ENCODE measurements around the gene PUDP. TPM values are rescaled to one million over a fixed set of nuclear protein-coding genes. Genes with fewer than 3 reads are reported as not detected.
"Not testable (repeated sequence)": the region's sequence is repeated elsewhere in the genome, so short reads cannot be mapped to it uniquely, and the experiment has no call there.

Gene PUDP
- total RNA-seq, 2 experiments from 2014 or later = 22.0 to 24.4 TPM

DNA sequence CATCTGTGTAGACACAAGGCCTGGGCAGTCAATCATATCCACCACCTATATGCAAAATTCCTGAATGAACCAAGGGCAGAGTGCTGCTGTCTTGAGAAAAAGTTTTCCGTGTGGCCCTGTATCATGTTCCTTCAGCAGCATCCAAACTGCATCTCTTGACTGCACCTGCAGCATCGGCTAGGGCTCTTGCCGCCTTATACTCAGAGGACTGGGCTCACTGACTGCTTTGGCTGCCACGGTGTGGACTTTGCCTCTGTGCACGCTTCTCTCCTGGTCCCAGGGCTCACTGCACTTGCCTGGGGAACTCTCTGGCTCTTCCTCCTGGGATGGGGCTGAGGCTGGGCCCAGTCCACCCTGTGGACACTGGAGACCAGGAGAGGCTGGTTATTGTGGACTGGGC lies 39.9 kb downstream of the PUDP start:
- no peak overlapping the region for H3K27ac Mint-ChIP-seq
- H3K27me3 Mint-ChIP-seq = no peaks in the 10 kb centered on the region
- H3K9me3 Mint-ChIP-seq = no peaks in the 10 kb centered on the region
- no peak for DNase-seq
- H3K36me3 Mint-ChIP-seq = peaks cover 19% of the 10 kb centered on the region
- peaks cover 17% of the 10 kb centered on the region for H3K4me1 Mint-ChIP-seq
- no peak overlapping the region for H3K4me3 Mint-ChIP-seq

DNA sequence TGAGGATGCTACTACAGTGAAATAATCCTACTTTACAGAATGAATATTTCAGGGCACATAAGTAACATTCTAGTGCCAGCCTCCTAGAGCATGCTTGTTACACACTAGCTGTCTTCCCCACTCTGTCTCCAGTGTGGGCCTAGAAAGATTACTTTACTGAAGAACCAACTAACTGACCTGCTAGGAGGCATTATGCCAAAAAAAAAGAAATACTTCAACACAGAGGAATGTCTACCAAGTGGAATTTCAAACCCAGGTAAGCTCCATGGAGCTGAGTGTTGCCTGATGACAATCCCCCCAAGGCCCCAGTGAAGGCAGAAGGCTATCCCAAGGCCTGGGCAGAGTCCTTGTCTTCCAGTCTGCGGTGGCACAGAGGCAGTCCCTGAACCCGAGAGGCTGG lies 41.3 kb downstream of the PUDP start:
- H3K4me1 Mint-ChIP-seq = peaks cover 17% of the 10 kb centered on the region
- no peaks in the 10 kb centered on the region for H3K27me3 Mint-ChIP-seq
- no peak overlapping the region for H3K4me3 Mint-ChIP-seq
- no peak for DNase-seq
- no peaks in the 10 kb centered on the region for H3K9me3 Mint-ChIP-seq
- no peak overlapping the region for H3K27ac Mint-ChIP-seq
- H3K36me3 Mint-ChIP-seq = peaks cover 24% of the 10 kb centered on the region

DNA sequence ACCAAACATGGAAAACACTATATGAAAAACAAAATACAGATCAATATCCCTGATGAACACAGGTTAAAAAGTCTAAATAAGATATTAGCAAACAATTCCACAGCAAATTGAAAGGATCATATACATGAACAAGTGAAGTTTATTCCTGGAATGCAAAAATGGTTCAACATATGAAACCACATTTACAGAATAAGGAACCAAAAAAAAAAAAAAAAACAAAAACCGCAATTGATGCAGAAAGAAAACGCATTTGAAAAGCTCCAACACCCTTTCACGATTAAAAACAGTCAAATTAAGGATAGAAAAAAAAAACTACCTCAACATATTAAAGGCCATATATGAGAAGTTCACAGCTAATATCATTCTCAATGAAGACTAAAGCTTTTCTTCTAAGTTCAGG lies 45.8 kb downstream of the PUDP start:
- Mint-ChIP-seq H3K36me3 (peaks cover 18% of the 10 kb centered on the region), H3K27me3 (no peaks in the 10 kb centered on the region), H3K4me3 (no peak overlapping the region), H3K27ac (no peak overlapping the region), H3K4me1 (peaks cover 1% of the 10 kb centered on the region), H3K9me3 (no peaks in the 10 kb centered on the region)
- no peak for DNase-seq

DNA sequence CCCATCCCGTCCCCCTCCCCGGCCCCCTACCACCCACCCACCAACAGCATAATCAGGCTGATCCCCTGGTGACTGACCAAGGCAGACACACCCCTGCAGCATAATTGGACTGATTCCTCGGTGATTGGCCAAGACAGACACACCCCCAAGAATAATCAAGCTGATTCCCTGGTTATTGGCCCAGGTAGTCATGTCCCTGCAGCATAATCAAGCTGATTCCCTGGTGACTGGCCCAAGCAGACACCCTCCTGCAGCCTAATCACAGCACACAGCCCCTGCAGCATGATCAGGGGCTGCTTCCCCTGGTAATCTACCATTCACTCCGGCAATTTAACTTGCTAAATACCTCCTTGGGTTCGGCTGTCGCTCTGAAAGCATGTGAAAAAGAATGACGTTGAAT lies 47.9 kb downstream of the PUDP start:
- H3K4me3 Mint-ChIP-seq = no peak overlapping the region
- H3K9me3 Mint-ChIP-seq = no peaks in the 10 kb centered on the region
- DNase-seq = no peak
- no peak overlapping the region for H3K27ac Mint-ChIP-seq
- H3K36me3 Mint-ChIP-seq = peaks cover 18% of the 10 kb centered on the region
- peaks cover 1% of the 10 kb centered on the region for H3K4me1 Mint-ChIP-seq
- no peaks in the 10 kb centered on the region for H3K27me3 Mint-ChIP-seq

DNA sequence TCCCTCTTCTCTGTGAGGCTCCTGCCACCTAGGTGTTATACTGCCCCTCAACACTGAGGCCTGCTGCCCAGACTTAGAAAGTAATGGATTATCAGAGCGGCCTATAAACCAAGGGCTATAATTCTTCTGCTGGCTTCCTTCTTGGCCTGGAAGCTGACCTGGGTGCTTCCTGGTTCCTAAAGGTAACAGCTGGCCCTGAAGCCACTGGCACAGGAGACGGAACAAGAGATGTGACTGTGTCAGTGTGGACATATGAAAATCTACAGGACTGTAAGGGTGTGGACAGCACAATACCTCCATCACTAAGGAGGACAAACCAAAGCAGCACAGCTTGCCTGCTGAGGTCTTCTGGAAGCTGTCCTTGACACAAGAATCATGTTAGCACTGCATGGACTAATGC lies 52.3 kb downstream of the PUDP start:
- H3K9me3 Mint-ChIP-seq, H3K36me3 Mint-ChIP-seq, DNase-seq, H3K27me3 Mint-ChIP-seq, H3K4me3 Mint-ChIP-seq, H3K4me1 Mint-ChIP-seq, H3K27ac Mint-ChIP-seq: not testable (repeated sequence)

DNA sequence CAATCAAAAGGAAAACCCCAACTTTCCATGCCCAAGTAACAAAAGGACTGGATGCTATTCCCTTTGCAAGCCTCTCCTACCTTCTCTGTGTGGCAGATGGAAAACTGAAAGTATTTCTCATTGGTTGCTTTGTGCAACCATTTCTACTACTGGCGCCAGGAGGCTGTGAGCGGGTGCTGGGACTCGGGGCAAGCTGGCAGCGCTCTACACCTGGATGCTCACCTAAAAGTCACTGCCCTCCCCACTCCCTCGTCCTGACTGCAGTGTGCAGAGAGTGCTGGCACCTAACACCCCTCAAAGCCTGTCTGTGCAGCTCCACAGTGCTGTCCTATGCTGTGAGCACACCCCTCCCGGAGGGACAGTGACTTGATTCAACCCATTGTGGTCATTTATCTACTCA lies 54.6 kb downstream of the PUDP start:
- H3K36me3 Mint-ChIP-seq = peaks cover 4% of the 10 kb centered on the region
- no peaks in the 10 kb centered on the region for H3K27me3 Mint-ChIP-seq
- DNase-seq = no peak
- H3K27ac Mint-ChIP-seq = no peak overlapping the region
- no peaks in the 10 kb centered on the region for H3K9me3 Mint-ChIP-seq
- no peak overlapping the region for H3K4me3 Mint-ChIP-seq
- peaks cover 27% of the 10 kb centered on the region for H3K4me1 Mint-ChIP-seq

DNA sequence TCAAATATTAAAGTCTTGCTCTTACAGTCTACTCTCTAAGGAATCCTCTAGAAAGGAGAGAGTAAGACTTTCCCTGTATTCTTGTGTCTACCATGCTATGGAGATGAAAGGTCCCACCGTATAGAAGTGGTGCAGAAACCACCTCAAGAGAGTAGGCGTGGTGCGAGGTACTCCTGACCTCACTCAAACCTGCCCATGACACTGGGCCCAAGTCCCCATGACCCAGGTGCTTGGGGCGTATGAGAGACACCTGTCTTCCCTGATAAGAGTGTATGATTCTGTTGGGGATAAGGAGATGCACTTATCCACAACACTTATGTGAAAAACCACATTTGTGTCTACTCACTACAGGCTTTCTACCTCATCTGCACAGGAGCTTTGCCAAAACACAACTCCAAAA lies 55.4 kb downstream of the PUDP start:
- Mint-ChIP-seq H3K4me1 (peaks cover 29% of the 10 kb centered on the region), H3K27ac (no peak overlapping the region), H3K9me3 (no peaks in the 10 kb centered on the region), H3K4me3 (no peak overlapping the region), H3K27me3 (no peaks in the 10 kb centered on the region), H3K36me3 (peaks cover 3% of the 10 kb centered on the region)
- DNase-seq = no peak

DNA sequence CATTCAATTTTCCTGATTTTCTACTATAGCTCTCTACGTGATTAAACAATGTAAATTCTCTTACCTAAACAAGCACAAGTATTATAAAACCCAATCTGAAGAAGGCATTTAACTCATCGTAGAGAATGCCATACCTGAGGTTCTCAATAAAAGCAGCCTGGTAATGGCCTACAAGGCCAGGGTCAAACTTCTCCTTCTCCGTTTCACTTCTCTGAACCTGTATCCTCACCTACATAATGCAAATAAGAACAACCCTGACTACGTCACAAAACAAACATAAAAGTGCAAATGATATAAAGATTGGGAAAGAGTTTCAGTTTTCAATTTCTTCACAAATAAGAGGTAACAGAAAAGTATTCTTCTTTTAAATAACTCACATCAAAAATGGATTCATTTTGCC lies 56.0 kb downstream of the PUDP start:
- Mint-ChIP-seq H3K27ac (no peak overlapping the region), H3K36me3 (peaks cover 2% of the 10 kb centered on the region), H3K9me3 (no peaks in the 10 kb centered on the region), H3K27me3 (no peaks in the 10 kb centered on the region), H3K4me1 (peaks cover 29% of the 10 kb centered on the region), H3K4me3 (no peak overlapping the region)
- no peak for DNase-seq

DNA sequence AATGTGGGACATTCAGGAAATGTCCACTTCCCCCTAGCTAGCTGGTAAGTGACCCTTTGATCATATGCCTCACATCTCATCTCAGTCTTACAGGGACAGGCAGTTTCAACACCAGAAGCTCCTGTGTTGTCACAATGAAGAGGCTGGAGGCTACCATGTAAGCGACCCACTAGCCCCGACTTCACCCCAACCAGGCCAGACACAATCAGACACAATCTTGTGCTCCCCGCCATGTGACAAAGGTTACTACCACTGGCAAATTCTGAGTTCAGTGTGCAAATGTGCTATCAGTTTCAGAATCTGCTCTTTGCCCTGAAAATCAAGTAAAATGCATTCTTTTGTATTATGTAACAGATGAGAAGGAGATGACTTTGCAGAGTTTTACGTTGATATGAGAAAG lies 57.3 kb downstream of the PUDP start:
- no peak for DNase-seq
- Mint-ChIP-seq H3K4me1 (peaks cover 37% of the 10 kb centered on the region), H3K9me3 (no peaks in the 10 kb centered on the region), H3K27ac (no peak overlapping the region), H3K27me3 (no peaks in the 10 kb centered on the region), H3K4me3 (no peak overlapping the region), H3K36me3 (peaks cover 3% of the 10 kb centered on the region)

DNA sequence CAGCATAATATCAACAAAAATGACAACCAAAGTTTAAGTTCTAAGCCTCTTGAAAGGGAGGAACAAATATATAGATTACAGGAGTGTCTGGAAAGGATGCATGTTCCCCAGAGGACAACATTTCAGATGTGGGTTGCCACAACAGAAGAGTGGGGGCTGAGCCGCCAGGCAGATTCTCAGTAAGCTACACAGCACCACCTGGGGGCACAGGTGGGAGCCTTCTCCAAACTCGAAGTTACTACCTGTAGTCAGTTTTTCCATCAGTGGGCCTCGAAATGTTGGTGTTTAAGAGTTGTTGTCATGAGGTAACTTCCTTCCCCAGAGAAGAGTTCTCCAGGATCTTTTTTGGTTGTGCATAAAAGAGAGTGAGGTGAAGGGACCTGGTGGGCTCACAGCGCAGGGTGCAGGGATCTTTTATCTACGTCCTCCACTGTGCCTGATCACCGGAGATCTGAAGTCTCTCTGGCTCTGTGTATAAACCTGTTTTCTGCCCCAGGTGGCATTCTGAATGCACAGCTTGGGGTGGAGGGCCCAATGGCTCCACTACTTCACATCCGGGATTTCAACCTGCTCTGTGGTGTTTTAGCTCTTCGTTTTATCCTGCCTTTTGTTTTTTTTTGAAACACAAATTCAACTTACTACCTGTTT lies 58.9 kb downstream of the PUDP start:
- DNase-seq = peak; percentile 36
- Mint-ChIP-seq H3K27me3 (no peaks in the 10 kb centered on the region), H3K4me1 (peaks cover 45% of the 10 kb centered on the region), H3K4me3 (no peak overlapping the region), H3K9me3 (no peaks in the 10 kb centered on the region), H3K27ac (peak overlapping the region; percentile 20), H3K36me3 (peaks cover 7% of the 10 kb centered on the region)

DNA sequence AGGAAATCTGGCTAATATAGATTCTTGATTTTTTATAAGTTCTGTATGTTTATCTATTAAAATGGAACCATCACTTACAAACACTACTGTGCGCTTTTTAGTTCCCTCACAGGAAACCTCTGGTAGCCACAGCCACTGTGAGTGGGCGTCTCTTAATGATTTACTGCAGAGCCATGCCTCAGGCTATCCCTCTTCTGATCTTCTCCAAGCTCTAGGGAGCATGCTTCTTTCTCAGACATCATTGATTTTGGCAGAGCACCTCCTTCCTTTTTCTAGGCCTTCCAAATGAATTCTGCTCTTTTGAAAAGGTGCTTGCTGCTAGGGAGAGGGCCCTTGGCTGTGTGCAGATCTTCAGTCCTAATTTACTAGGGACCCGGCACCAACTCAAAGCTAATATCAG lies 61.6 kb downstream of the PUDP start:
- H3K9me3 Mint-ChIP-seq = no peaks in the 10 kb centered on the region
- peaks cover 49% of the 10 kb centered on the region for H3K4me1 Mint-ChIP-seq
- DNase-seq = no peak
- H3K4me3 Mint-ChIP-seq = no peak overlapping the region
- peaks cover 18% of the 10 kb centered on the region for H3K36me3 Mint-ChIP-seq
- no peaks in the 10 kb centered on the region for H3K27me3 Mint-ChIP-seq
- no peak overlapping the region for H3K27ac Mint-ChIP-seq

DNA sequence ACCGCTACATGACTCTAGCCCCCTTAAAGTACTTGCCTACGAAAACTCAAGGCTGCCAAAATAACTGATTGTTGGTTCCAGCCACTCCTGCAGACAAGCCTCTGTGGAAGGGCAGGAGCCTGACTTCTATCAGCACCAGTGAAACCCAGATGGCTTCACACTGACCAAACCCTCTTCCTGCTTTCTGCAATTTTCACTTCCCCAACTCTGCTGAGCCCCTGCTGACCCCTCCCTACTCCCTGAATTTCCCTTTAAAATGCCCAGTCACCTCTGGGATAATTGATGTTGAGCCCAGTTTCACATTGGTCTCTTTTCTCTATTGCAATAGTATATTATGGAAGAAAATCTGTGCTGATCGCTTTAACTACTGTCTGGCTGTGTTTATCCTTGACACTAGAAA lies 62.1 kb downstream of the PUDP start:
- Mint-ChIP-seq H3K4me3 (no peak overlapping the region), H3K27me3 (no peaks in the 10 kb centered on the region), H3K4me1 (peaks cover 49% of the 10 kb centered on the region), H3K9me3 (no peaks in the 10 kb centered on the region), H3K36me3 (peaks cover 18% of the 10 kb centered on the region), H3K27ac (no peak overlapping the region)
- no peak for DNase-seq

DNA sequence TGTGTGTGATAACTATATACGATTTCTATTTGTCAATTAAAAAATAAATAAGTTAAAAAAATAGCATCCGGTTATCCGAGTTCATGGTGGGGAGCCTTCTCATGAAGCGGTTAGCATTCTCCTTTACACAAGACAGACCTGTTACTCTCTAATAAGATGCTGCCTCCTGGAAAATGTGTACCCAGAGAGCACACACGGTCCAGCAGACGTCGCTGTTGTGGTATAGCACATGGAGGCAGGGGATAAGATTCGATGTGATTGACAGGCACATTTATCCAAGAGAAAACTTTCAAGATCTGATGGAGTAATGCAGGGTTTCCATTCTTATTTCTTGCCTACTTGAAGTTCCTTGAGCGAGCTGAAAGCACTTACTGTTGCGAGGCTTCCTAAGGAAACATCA lies 63.1 kb downstream of the PUDP start:
- H3K9me3 Mint-ChIP-seq = no peaks in the 10 kb centered on the region

DNA sequence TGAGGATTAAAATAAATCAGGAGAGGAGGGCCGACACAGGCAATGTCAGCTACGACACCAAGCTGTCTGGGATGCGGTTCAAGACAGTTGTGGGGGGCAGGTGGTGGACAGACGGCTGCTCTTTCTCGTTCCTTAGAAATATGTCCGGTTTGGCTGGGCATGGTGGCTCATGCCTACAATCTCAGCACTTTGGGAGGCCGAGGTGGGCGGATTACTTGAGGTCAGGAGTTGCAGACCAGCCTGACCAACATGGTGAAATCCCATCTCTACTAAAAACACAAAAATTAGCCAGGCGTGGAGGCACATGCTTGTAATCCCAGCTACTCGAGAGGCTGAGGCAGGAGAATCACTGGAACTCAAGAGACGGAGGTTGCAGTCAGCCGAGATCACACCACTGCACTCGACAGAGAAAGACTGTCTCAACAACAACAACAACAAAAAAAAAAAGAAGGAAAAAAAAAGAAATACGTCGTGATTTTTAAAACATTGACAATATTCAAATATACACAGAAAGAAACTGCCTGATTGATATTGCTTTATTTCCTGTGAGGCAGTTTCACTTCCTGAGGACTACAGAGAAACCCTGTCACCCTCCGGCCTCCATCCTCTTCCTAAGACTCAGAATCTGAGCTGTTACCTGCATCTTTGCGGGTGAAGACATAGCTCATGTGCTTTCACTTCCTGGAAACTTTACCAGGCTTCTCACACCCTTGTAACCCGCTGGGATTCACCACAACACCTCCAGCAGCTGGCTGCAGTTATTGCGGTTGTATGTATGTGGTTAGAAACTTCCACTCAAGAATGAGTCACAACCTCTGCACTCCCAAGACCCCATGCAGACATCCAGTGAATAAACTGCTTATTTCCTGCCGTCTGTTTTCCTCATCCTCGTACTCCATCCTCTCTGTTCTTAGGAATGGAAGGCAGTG lies 64.2 kb downstream of the PUDP start:
- Mint-ChIP-seq H3K36me3 (peaks cover 19% of the 10 kb centered on the region), H3K27me3 (no peaks in the 10 kb centered on the region), H3K4me1 (peaks cover 35% of the 10 kb centered on the region), H3K4me3 (peak overlapping the region; percentile 34), H3K27ac (peak overlapping the region; percentile 72), H3K9me3 (no peaks in the 10 kb centered on the region)
- peak; percentile 56 for DNase-seq

More for the DNA sequence above, 63.1 kb downstream of the PUDP start:
- DNase-seq = no peak
- peaks cover 44% of the 10 kb centered on the region for H3K4me1 Mint-ChIP-seq
- H3K36me3 Mint-ChIP-seq = peaks cover 18% of the 10 kb centered on the region
- H3K27ac Mint-ChIP-seq = no peak overlapping the region
- H3K4me3 Mint-ChIP-seq = no peak overlapping the region
- no peaks in the 10 kb centered on the region for H3K27me3 Mint-ChIP-seq

DNA sequence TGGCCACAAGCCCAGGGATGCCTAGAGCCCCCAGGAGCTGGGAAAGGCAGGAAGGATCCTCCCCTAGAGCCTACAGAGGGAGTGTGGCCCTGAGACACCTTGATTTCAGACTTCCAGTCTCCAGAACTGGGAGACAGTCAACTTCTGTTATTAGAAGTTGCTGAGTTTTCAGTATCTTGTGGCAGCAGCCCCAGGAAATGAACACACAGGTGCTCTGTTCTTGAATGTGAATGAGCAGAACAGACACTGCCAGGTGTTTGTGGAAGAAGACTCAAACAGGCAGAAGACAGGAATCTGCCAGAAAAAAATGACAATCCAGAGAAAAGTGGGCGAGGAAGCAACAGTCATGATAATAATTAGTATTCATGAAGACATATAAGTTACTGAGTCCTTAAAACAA lies 64.9 kb downstream of the PUDP start:
- H3K27me3 Mint-ChIP-seq = no peaks in the 10 kb centered on the region
- no peaks in the 10 kb centered on the region for H3K9me3 Mint-ChIP-seq
- no peak overlapping the region for H3K4me3 Mint-ChIP-seq
- peaks cover 31% of the 10 kb centered on the region for H3K4me1 Mint-ChIP-seq
- DNase-seq = no peak
- peak overlapping the region; percentile 71 for H3K27ac Mint-ChIP-seq
- peaks cover 19% of the 10 kb centered on the region for H3K36me3 Mint-ChIP-seq

DNA sequence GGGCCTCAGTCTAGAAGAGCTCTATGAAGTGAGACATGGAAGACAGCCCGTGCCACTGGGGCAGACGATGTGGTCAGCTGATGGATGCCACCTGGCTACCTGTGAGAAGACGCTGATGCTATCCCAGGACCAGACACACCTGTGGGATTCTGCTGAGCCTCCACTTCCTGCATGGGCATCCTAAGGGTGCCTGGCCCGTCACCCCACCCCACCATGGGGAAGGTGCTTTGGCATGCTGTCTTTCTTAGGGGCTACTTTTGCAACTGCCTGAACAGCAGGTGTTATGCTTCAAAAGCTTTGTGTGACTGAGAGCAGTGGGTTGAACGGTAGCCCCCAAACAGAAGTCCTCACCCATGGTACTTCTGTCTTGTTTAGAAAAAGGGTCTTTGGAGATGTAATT lies 65.4 kb downstream of the PUDP start:
- H3K9me3 Mint-ChIP-seq = no peaks in the 10 kb centered on the region
- H3K27me3 Mint-ChIP-seq = no peaks in the 10 kb centered on the region
- no peak for DNase-seq
- H3K4me3 Mint-ChIP-seq = no peak overlapping the region
- H3K27ac Mint-ChIP-seq = no peak overlapping the region
- H3K36me3 Mint-ChIP-seq = peaks cover 19% of the 10 kb centered on the region
- H3K4me1 Mint-ChIP-seq = peaks cover 31% of the 10 kb centered on the region
